GM12878 (cell line): ENCODE data around the gene FAIM.

Experiments used
- BACH1 ChIP-seq: fragments of 450-650 bp; IDR thresholded peaks from 2 replicates; pipeline ENCODE4 v1.6.1; 2017; ENCODE audit warnings: mild to moderate bottlenecking, borderline replicate concordance
- CEBPB ChIP-seq, 2 experiments: fragments of 150-350 bp in 1 of 2; IDR thresholded peaks; 2 replicates each; pipeline ENCODE4 v1.6.1; 2012 to 2014; ENCODE audit warnings: low read depth in 2 of 2, low read length in 2 of 2, borderline replicate concordance in 1 of 2, inconsistent platforms in 1 of 2
- EP300 ChIP-seq, 2 experiments: fragments of 150-350 bp in 1 of 2; IDR thresholded peaks; 2 replicates each; pipeline ENCODE4 v1.6.1; 2011 to 2012; ENCODE audit warnings: low read depth in 2 of 2, low read length in 2 of 2, borderline replicate concordance in 1 of 2, improper control_type of control experiment in 1 of 2, inconsistent platforms in 1 of 2; ENCODE audit not compliant: control insufficient read depth in 1 of 2
- NR2F1 ChIP-seq: fragments of 450-650 bp; conservative IDR thresholded peaks from 2 replicates; pipeline ENCODE4 v1.6.1; 2017; ENCODE audit warnings: mild to moderate bottlenecking
- POLR2AphosphoS5 ChIP-seq: IDR thresholded peaks from 2 replicates; pipeline ENCODE4 v1.6.1; 2011; ENCODE audit warnings: mild to moderate bottlenecking, low read length, inconsistent platforms
- REST ChIP-seq: IDR thresholded peaks from 2 replicates; pipeline ENCODE4 v1.6.1; 2012; ENCODE audit warnings: mild to moderate bottlenecking, low read depth, low read length
- TF ChIP-seq, protein P1 (sequence below), 3 experiments: IDR thresholded peaks in 2 of 3; conservative IDR thresholded peaks in 1 of 3; 2 replicates each; pipeline ENCODE4 v1.5.1; 2011; ENCODE audit warnings: low read depth in 3 of 3, low read length in 3 of 3, mild to moderate bottlenecking in 3 of 3, control low read depth in 2 of 3, moderate library complexity in 2 of 3, inconsistent platforms in 1 of 3, mixed read lengths in 1 of 3; ENCODE audit not compliant: control insufficient read depth in 2 of 3, insufficient read depth in 1 of 3; ENCODE audit errors: extremely low read depth in 1 of 3
- TF ChIP-seq, protein P2 (sequence below): IDR thresholded peaks from 2 replicates; pipeline ENCODE4 v1.6.1; 2012; ENCODE audit warnings: low read depth, low read length, improper control_type of control experiment

DNA sequence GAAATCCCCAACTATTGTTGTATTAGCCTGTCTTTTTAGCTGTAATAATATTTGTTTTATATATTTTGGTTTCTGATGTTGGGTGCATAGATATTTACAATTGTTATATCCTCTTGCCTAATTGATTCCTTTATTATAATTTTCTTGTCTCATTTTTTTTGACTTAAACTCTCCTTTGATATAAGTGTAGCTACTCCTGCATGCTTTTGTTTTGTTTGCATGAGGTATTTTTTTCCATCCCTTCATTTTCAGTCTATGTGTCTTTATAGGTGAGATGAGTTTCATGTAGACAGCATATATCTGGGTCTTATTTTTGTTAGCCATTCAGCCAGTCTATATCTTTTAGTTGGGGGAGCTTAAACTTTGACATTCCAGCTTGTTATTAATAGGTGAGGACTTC lies 37.4 kb downstream of the FAIM start:
- TF ChIP-seq EP300 (IDR thresholded peaks at IDR 0.05; ENCODE audit: borderline replicate concordance in 1 of 2, control insufficient read depth in 1 of 2, low read depth in 2 of 2, low read length in 2 of 2) (no peak), BACH1 (no peak), POLR2AphosphoS5 (no peak), CEBPB (IDR thresholded peaks at IDR 0.05; ENCODE audit: borderline replicate concordance in 1 of 2, low read depth in 2 of 2, low read length in 2 of 2) (no peak), REST (no peak), NR2F1 (no peak)
- TF ChIP-seq, protein P1, sequence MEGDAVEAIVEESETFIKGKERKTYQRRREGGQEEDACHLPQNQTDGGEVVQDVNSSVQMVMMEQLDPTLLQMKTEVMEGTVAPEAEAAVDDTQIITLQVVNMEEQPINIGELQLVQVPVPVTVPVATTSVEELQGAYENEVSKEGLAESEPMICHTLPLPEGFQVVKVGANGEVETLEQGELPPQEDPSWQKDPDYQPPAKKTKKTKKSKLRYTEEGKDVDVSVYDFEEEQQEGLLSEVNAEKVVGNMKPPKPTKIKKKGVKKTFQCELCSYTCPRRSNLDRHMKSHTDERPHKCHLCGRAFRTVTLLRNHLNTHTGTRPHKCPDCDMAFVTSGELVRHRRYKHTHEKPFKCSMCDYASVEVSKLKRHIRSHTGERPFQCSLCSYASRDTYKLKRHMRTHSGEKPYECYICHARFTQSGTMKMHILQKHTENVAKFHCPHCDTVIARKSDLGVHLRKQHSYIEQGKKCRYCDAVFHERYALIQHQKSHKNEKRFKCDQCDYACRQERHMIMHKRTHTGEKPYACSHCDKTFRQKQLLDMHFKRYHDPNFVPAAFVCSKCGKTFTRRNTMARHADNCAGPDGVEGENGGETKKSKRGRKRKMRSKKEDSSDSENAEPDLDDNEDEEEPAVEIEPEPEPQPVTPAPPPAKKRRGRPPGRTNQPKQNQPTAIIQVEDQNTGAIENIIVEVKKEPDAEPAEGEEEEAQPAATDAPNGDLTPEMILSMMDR (IDR thresholded peaks at IDR 0.05 in 2 of 3, conservative IDR thresholded peaks at IDR 0.05 in 1 of 3; ENCODE audit: control insufficient read depth in 2 of 3, extremely low read depth in 1 of 3, insufficient read depth in 1 of 3, low read depth in 3 of 3, low read length in 3 of 3): no peak
- TF ChIP-seq, protein P2, sequence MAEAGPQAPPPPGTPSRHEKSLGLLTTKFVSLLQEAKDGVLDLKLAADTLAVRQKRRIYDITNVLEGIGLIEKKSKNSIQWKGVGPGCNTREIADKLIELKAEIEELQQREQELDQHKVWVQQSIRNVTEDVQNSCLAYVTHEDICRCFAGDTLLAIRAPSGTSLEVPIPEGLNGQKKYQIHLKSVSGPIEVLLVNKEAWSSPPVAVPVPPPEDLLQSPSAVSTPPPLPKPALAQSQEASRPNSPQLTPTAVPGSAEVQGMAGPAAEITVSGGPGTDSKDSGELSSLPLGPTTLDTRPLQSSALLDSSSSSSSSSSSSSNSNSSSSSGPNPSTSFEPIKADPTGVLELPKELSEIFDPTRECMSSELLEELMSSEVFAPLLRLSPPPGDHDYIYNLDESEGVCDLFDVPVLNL: no peak
